Measurements from ENCODE around the gene SLC44A3.

Gene SLC44A3

DNA sequence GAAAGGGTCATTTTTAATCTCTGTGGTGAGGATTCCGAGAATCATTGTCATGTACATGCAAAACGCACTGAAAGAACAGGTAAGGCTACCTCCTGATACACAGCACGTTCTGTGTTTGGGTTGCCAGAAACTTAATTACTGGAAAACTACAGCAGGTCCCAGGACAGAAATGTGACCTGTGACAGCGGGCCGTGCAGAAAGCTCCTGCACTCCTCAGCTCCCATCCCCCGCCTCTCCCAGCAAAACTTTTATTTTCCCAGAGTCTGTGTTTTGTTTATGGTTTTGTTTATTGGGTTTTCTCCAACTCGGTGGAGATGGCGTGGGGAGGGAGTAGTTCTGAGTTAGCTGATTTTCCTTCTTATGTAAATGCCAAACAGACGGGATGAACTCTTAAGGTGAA, 44.7 kb downstream of the SLC44A3 start:
- no peak overlapping the region for H3K4me3 ChIP-seq (ENCODE audit: low read depth, low read length)
- no peak for TF ChIP-seq CTCF (IDR thresholded peaks at IDR 0.05; ENCODE audit: low read depth, low read length, missing control alignments)

GRCh38 chr1:94865360-94865759, 45.2 kb downstream of the SLC44A3 start:
- no peak for TF ChIP-seq CTCF (IDR thresholded peaks at IDR 0.05; ENCODE audit: low read depth, low read length, missing control alignments)
- DNase-seq (ENCODE audit: low read depth) = no peak
- no peak overlapping the region for H3K4me3 ChIP-seq (ENCODE audit: low read depth, low read length)

More for the DNA sequence above, 44.7 kb downstream of the SLC44A3 start:
- DNase-seq (ENCODE audit: low read depth) = no peak

GRCh38 chr1:94866164-94866807, 46.1 kb downstream of the SLC44A3 start:
- DNase-seq (ENCODE audit: low read depth) = no peak
- TF ChIP-seq CTCF (IDR thresholded peaks at IDR 0.05; ENCODE audit: low read depth, low read length, missing control alignments) = no peak
- no peak overlapping the region for H3K4me3 ChIP-seq (ENCODE audit: low read depth, low read length)

DNA sequence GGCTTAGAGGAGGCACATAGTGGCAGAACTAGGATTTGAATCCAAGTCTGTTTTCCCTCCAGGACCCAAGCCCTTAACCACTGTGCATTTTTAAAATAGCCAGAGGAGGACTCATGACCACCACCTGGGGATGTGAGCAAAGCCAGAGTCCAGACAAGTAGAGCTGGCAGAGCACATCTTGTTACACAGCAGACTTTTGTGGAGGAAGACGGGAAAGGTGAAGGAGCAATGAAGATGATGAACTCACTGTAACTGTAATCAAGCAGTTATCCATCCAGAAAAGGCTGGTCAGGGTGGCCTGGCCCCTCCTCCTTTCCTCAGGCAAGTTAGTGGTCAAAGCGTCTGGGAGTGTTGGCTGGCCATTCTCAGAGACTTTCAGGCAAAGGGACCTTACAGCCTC, 50.9 kb downstream of the SLC44A3 start:
- no peak for DNase-seq (ENCODE audit: low read depth)
- TF ChIP-seq CTCF (IDR thresholded peaks at IDR 0.05; ENCODE audit: low read depth, low read length, missing control alignments) = no peak
- no peak overlapping the region for H3K4me3 ChIP-seq (ENCODE audit: low read depth, low read length)

- DNase-seq (ENCODE audit: low read depth) = no peak
- no peak for TF ChIP-seq CTCF (IDR thresholded peaks at IDR 0.05; ENCODE audit: low read depth, low read length, missing control alignments)
- H3K4me3 ChIP-seq (ENCODE audit: low read depth, low read length) = no peak overlapping the region
These were observed 52.8 kb downstream of the SLC44A3 start for GRCh38 chr1:94872771-94873495.

- H3K4me3 ChIP-seq (ENCODE audit: low read depth, low read length) = no peak overlapping the region
- DNase-seq (ENCODE audit: low read depth) = no peak
- no peak for TF ChIP-seq CTCF (IDR thresholded peaks at IDR 0.05; ENCODE audit: low read depth, low read length, missing control alignments)
These were observed 53.6 kb downstream of the SLC44A3 start for GRCh38 chr1:94873520-94874351.
